ENCODE data around the gene KLF4.

KLF4 gene

DNA sequence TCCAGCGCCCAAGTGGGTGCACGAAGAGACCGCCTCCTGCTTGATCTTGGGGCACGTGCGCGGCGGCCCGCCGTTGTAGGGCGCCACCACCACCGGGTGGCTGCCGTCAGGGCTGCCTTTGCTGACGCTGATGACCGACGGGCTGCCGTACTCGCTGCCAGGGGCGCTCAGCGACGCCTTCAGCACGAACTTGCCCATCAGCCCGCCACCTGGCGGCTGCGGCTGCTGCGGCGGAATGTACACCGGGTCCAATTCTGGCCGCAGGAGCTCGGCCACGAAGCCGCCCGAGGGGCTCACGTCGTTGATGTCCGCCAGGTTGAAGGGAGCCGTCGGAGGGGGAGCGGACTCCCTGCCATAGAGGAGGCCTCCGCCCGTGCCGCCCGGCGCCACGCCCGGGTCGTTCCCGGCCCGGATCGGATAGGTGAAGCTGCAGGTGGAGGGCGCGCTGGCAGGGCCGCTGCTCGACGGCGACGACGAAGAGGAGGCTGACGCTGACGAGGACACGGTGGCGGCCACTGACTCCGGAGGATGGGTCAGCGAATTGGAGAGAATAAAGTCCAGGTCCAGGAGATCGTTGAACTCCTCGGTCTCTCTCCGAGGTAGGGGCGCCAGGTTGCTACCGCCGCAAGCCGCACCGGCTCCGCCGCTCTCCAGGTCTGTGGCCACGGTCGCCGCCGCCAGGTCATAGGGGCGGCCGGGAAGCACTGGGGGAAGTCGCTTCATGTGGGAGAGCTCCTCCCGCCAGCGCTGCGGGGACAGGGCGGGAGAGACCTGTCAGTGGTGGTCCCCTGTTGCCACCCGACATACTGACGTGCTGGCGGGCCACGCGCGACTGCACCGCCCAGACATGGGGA, 1.8 kb downstream of the KLF4 start:
- peak; percentile 64 for DNase-seq

DNA sequence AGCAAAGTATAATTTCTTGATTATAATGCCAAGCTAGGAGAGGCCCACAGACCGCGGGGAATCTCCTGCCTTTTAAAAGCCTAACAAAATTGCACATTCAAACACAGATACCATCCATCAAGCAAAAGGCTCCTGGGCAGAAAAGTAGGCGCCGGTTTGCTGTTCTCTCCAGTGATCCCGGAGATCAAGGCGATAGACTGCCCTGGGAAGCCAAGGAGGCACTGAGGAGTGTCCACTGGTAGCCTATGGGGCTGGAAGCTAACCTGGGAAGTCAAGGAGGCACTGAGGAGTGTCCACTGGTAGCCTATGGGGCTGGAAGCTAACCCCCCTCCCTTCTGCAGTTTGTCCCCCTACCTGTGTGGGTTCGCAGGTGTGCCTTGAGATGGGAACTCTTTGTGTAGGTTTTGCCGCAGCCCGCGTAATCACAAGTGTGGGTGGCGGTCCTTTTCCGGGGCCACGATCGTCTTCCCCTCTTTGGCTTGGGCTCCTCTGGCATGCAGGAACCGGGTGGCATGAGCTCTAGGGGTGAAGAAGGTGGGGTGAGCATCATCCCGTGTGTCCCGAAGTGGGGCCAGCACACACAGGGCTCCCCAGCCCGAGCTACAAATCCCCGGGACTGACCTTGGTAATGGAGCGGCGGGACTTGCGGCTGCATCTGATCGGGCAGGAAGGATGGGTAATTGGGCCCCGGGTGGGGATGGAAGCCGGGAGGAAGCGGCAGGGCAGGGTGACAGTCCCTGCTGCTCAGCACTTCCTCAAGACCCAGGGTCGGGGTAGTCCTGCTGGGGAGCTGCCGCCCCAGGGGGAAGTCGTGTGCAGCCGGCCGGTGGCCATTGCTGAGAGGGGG, 2.7 kb downstream of the KLF4 start:
- DNase-seq: no peak

DNA sequence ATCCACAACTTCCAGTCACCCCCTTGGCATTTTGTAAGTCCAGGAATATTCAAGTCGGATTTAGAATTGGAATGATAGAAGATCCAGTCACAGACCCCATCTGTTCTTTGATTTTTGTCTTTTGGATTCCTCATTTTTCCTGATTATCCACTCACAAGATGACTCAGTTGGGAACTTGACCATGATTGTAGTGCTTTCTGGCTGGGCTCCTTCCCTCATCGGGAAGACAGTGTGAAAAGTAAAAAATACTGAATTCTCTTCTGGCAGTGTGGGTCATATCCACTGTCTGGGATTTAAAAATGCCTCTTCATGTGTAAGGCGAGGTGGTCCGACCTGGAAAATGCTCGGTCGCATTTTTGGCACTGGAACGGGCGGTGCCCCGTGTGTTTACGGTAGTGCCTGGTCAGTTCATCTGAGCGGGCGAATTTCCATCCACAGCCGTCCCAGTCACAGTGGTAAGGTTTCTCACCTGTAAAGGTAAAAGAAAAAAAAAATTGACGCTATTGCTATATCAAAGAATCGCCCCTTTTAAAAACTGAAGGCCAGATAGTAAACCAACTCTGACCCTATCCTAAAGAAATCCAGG, 4.0 kb downstream of the KLF4 start:
- no peak for DNase-seq

DNA sequence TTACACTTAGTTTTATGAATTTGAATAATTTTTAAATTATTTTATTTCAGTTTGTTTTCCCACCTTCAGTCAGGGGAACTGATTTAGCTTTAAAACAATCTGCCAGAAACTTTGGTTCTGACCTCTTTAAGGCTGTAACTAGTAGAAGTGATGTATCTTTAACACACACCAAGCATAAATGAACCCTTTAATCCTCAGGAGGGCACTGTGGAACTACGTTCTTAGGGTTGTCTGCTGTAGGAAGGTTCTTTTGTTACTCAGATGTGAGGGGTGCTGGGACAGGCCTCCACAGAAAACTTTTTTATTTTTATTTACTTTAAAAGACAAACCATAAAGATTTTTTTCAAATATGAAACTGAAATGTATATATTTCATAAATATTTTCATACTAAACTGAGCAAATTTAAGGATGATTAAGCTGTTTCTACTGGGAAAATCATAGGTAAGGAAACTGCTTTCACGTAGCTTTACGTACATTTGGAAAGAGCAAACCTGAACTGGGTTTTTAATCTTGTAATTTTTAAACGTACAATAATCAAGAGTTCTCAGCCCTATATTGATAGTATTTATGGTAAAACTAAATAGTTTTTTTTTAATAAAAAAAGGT, 5.3 kb downstream of the KLF4 start:
- DNase-seq: no peak

DNA sequence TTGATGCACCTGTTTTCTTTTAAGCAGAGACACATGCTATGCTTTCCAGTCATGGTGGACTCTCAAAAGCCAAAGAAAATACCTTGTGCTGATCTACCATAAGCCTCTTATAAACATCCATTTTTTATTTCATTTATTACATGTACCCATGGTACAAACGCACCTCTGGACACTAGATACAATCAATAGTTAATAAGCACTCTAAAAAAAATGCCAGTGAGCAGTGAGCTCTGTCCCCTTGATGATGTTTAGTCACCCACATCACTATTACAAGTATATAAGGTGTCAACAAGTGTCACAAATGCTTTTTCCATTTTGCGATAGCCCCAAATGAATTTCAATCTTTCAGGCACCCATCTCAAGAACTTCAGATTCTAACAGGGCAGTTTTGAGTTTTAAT, 5.9 kb downstream of the KLF4 start:
- DNase-seq: no peak

DNA sequence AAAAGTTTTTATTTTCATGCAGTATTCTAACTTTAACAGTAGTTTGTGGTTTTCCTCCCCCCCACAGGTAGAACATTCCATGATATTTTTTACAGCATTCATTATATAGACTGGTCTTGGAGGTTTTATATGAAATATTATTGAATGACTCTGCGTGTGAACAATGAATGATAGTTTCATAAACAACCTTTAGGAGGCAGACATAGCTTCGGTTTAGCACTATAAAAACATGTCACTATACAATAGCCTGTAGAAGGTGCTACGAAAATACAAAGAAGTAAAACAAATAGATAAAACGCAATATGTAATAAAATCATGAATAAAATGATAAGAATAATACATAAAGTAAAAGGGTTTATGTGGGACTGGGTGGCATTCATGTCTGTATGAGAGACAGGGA, 8.5 kb downstream of the KLF4 start:
- DNase-seq: no peak

DNA sequence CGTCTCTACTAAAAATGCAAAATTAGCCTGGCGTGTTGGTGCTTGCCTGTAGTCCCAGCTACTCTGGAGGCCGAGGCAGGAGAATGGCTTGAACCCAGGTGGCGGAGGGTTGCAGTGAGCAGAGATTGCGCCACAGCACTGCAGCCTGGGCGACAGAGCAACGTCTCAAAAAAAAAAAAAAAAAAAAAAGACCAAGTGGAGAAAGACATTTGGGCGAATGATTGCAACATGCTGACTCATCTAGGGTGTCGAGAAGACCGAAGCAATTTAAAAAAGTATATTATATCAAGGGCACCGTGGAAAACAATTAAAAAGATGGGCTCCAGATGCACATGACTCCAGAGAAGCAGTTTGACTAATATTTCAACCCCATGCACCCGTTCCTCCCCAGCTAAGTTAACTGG, 9.2 kb downstream of the KLF4 start:
- DNase-seq: no peak

DNA sequence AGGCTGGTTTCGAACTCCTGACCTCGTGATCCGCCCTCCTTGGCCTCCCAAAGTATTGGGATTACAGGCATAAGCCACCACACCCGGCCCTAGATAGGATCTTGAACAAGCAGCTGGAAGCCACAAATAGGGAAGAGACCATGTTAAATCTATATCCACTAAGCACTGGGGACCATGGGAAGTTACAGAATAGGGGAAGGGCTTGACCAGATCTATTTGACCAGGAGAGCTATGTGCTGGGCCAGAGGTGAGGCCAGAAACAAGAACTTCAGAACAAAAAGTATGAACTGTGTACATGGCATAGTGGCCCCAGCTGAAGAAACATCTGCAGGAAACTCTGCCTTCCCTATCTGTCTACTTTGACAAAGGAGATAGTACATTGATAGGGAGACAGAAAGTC, 10.8 kb downstream of the KLF4 start:
- DNase-seq: no peak

DNA sequence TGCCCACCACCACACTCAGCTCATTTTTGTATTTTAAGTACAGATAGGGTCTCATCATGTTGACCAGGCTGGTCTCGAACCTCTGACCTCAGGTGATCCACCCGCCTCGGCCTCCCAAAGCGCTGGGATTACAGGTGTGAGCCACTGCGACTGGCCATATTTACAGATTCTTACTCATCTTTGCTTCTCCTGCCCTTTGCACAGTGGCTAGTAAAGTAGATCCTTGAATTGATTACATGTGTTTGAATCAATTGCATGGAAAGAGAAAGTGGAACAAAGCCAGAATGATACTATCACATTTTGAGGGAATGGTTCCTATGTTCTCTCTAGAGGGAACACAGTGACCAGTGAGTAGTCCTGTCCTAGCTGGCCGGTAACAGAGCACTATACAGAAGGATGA, 15.4 kb downstream of the KLF4 start:
- DNase-seq: no peak

DNA sequence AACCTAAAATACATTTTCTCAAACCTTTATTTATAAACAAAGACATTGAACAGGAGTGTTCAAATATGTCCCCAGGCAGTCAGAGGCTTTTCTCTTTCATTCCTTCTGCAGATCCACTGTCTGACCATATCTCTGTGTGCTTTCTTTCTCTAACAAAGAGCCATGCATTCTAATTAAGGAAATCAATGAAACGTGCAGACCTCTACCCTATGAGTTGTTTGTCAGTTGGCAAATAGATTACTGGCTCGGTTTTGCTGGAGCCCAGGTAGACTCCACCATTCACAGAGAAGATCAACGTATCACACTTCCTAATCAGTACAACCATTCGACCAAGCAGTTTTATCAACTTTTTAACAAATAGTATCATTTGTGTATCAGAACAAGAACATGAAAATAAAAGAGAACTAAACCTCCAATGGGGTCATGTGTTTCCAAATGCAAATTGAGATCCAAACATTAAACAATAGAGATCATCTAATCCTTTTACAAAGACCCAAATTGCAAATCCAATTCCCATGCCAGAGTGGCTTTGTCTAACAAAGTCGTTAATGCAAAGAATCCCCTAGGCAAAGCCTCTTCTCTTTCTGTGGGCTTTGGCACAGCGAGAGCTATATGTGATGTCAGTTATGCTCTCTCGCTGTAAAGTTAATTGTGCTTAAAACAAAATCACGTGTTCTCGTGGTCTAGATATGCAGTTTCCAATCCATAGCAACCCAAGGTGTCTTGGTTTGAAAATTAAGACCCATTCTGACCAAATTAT, 16.8 kb downstream of the KLF4 start:
- DNase-seq: no peak

DNA sequence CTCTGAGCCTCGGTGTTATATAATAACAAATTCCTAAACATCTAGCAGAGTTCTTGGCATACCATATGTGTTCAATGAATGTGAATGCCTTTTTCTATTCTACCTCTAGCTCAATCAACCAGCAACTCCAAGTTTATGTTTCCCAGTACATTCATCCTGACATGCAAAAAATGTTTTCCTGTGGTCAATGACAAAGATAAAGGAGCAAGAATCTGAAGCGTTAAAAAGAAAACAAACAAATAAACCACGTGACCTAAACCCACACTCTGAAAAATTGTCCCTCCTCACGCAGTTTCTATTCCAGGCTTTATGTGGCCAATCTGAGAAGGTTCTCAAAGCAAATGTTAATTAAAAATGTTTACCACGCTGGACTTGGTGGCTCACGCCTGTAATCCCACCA, 18.0 kb downstream of the KLF4 start:
- DNase-seq: no peak

DNA sequence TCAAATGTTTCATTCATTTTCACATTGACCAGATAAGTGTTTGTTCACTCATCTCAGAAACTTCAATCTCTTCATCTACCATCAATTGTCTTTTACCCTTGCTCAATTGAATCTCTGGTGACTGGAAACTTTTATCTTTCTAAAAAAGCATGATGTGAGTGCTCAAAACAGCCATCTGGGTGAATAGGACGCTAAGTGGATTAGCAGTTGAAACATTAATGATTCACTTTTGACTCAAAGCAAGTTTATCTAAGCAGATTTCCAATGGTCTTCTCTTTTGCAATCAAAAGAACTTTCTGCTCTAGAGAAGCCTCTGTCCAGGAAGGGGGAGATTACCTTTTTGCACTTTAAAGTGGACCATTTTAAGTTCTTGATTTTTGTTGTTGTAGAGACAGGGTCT, 22.2 kb downstream of the KLF4 start:
- DNase-seq: no peak

DNA sequence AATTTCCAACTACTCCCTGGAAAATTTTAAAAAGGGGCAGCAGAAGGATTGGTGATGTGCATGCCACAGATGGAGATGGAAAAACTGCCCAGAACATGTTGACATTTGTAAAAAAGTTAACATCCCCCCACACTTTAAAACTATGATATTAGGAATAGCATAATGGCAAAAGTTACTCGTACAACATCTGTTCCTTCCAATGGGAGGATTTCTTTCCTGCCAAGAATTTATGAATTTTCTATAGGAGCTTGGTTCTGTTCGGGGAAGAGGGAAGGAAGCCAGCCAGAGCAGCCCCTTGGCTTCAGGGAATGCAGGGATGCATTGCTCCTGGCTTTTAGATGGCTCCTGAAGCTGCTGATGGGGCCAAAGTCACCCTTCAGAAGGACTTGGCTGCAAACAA, 22.7 kb downstream of the KLF4 start:
- DNase-seq: no peak

DNA sequence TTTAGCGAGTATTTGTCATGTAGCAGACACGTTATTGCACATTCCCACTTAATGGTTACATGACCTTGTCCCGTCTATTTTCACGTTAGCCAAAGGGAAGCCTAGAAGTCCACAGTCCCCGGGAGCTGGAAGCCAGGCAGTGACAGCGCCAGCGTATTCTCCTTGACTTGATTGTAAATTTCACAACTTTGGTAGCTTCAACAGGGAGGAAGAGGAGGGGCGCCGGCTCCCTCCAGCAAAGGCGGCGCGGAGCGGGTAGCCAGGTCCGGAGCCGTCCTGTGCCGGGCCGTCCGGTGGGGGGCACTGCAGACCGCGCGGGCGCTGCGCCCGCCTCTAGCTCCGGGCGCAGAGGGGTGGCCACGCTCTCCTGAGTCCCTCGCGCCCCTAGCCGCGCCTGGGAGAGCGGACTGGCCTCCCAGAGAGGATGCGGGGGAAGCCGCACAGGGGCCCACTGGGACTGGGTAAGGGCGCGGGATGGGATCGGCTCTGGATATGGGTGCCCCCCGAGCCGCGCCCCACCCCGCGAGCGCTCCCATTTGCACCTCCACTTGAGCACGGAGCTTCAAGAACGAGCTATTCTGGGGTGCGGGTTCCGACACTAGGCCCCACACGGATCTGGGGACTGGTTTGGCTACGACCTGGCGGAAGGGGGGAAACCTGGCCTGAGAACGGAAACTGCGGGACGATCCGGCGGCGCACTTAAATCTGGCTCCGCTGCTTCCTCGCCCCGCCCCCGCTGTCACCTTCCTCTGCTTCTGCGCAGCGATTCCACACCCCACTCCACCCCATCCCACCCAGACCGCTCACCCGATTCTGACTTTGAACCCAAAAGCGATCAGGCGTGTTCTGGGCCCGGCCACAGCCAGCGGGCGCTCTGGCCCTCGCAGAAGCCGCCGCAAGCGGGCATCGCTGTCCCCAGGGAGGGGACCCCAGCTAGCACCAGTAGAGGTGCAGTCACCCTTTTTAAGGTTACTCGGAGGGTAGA, 23.8 kb downstream of the KLF4 start:
- DNase-seq: peak; percentile 63

DNA sequence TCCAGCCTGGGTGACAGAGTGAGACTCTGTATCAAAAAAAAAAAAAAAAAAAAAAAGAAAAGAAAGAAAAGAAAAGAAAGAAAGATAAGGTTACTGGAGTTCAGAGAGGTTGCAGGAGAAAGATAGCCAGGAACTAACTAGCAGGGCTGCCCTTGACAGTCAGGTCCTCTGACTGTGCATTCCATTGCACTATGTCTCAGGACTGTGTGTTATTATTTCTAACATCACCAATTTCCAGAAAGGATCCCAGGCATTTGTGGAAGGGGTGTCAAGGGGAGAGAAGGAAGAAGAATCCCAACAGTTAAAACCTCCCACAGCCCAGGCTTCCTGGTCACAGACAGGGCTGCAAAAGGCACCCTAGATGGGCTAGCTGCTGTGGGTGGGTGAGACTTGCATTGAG, 25.1 kb downstream of the KLF4 start:
- DNase-seq: no peak

DNA sequence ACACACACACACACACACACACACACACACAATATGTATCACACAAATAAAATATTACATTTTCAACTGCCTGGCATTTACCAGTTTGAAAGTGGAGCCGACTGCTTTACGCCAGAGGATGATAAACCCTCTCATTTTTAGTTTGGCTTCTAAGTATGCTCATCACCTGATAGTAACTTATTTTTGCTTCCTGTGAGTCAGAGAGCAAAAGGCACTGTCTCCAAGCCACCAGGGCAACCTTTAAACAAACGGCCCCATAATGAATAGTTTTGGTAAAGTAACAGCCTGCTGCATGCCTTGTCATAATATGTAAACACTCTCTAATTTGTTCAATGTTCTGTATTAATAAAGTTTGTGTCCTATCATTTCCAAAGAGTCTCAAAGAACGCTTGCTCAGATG, 26.9 kb downstream of the KLF4 start:
- no peak for DNase-seq

DNA sequence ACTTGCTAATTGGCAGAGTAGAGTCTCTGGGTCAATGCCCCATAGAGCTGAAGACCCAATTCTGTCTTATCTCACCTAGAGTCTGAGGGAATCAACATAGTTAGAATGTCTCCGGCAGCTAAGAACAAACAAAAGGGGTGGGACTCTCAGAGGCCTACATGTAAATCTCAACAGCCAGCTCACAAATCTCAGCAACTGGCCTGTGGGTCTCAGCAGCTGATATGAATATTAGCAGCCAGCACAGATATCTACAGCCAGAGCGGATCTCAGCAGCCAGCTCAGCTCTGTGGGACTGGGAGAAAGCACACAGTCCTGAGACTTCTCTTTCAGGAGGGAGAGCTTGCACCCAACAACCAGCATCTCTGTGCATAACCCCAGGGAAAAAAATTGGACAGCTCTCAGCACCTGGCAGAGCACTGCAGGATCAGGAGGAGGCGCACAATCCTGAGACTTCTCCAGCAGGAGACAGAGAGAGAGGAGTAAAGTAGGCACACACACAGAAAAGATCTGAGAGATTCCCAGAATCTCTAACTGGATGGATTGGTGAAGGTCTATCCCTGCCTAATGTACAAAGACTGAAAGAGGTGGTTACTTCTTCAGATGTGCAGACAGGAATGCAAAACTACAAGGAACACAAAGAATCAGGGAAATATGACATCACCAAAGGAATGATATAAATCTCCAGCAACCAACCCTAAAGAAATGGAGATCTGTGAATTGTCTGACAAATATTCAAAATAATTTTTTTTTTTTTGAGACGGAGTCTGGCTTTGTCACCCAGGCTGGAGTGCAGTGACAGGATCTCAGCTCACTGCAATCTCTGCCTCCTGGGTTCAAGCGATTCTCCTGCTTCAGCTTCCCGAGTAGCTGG, 29.2 kb downstream of the KLF4 start:
- DNase-seq: no peak

DNA sequence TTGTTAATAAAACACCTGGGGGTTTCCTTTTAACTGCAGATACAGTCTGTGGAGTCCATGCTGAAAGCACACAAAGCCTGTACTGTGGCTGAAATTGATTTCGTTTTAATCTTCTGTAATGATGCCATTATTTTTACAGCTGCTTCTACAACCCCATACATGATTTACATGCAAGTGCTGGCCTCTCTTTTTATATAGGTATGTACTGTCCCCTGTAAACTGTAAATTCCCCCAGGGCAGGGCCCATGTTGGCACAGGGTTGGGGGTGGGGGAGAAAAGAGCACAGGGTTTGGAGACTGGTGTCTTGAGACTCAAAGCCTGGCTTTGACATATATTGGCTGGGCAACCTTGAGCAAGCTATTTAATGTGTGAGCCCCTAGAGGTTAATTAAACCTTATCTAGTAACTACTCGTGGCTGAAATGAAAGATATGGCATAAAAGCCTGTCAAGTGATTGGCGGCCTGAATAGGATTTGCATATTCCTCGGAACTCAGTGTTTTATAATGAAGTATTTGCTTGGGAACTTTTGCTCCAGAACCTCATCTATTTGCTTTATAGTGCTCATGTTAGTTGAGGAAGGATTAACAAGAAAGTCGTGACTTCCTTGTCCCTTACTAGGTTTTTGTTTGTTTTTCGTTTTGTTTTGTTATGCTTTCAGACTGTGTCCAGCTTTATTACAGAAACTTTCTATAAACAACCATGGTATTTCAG, 34.0 kb downstream of the KLF4 start:
- DNase-seq: no peak

DNA sequence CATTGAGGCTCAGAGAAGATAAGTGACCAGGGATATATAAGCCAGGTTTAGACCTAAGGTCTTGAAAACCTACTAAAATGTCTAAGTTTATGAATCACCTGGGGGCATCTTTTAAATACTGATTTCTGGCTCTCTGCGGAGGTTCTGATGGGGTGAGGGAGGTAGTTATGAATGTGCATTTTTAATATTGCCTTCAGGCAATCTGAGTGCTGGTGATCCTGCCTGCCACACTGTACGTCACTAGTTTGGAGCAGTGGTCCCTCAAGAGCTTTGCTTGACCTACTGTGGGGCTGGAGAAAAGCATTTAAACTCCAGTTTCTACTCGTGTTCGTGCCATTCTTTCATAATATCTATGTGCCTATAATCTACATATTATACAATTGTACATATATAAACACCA, 36.1 kb downstream of the KLF4 start:
- no peak for DNase-seq

DNA sequence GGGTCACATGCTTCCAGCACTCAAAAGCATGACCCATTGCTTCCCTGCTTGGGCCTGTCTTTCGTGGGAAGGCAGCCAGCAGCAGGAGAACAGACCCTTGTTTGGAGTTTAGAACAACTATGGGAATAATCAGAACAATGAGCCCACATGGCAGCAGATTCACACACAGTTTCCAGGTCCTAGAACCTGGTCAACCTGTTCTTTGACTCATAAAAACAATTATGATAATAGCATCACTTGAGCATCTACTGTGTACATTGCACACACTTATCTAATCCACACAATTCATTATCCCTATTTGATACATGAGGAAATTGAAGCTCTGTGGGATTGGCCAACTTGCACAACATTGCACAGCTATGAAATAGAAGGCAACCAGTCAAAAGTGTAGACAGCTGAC, 41.7 kb downstream of the KLF4 start:
- no peak for DNase-seq

All from activated effector memory CD4-positive, alpha-beta T cell treated with anti-CD3 and anti-CD28 coated beads, Interleukin-2, amount 50 U/mL, for 16 hours (primary cell).